Endothelial cell of umbilical vein (primary cell): ENCODE results near the gene CPA2. TPM values are rescaled to one million over a fixed set of nuclear protein-coding genes. Genes with fewer than 3 reads are reported as not detected.

Experiments
- BruUV-seq: library from RNA; stranded (reverse); fragments of 400-500 nt; replicated peaks from 2 replicates; lab custom pipeline; 2021; lab: Mats Ljungman, UMichigan
- CTCF ChIA-PET: fragments of 300-600, 350-600 bp; sonication (Branson Sonifier 250); formaldehyde crosslinking; loops from one replicate; lab custom pipeline; 2021; ENCODE audit warnings: antibody characterized with exemption, inconsistent platforms; lab: Charles Lee
- POLR2A ChIA-PET: fragments of 300-600, 350-600 bp; sonication (Branson Sonifier 250); formaldehyde crosslinking; loops from one replicate; lab custom pipeline; 2021; ENCODE audit warnings: antibody characterized with exemption, inconsistent platforms; lab: Charles Lee
- DNase-seq: peaks from one replicate; pipeline ENCODE4 v3.0.0-alpha.2; 2011; ENCODE audit warnings: low read depth, low spot score
- FAIRE-seq: peaks from 2 replicates; lab custom pipeline; 2011; peaks lifted over from hg19 to GRCh38; lab: Jason Lieb, UNC
- H2AFZ ChIP-seq: 2 replicates; pipeline ENCODE4 v1.6.0; 2012; ENCODE audit warnings: low read depth, low read length, control low read depth, inconsistent platforms
- H3K27ac ChIP-seq: 2 replicates; pipeline ENCODE4 v1.5.1; 2011; ENCODE audit warnings: low read depth, mild to moderate bottlenecking, control low read depth, low read length, moderate library complexity; ENCODE audit not compliant: insufficient read depth
- H3K27me3 ChIP-seq, 2 experiments: 2 replicates each; pipeline versions ENCODE4 v1.6.0 to v1.6.1; 2011; ENCODE audit warnings: low read length in 2 of 2, mixed read lengths in 1 of 2; ENCODE audit not compliant: control insufficient read depth in 2 of 2, insufficient read depth in 2 of 2
- H3K36me3 ChIP-seq, 2 experiments: 2 replicates in 1 of 2; 3 replicates in 1 of 2; pipeline ENCODE4 v1.5.1; 2011; ENCODE audit warnings: low read length in 2 of 2, mild to moderate bottlenecking in 1 of 2, moderate library complexity in 1 of 2; ENCODE audit not compliant: control insufficient read depth in 2 of 2, insufficient read depth in 2 of 2; ENCODE audit errors: extremely low read depth in 1 of 2
- H3K4me1 ChIP-seq: 3 replicates; pipeline ENCODE4 v1.5.1; 2011; ENCODE audit warnings: mild to moderate bottlenecking, low read length; ENCODE audit not compliant: control insufficient read depth, insufficient read depth; ENCODE audit errors: extremely low read depth
- H3K4me2 ChIP-seq: 2 replicates; pipeline ENCODE4 v1.6.1; 2011; ENCODE audit warnings: low read length, control low read depth, mixed read lengths; ENCODE audit not compliant: insufficient read depth
- H3K4me3 ChIP-seq, 3 experiments: fragments of 200-600 bp in 1 of 3; sonication (generic), shearing (Covaris generic) in 1 of 3; replicated peaks in 1 of 3; 2 replicates each; pipeline ENCODE4 v1.5.1; 2011 to 2016; ENCODE audit warnings: control low read depth in 3 of 3, low read length in 3 of 3, mild to moderate bottlenecking in 2 of 3, inconsistent platforms in 1 of 3, low read depth in 1 of 3, moderate library complexity in 1 of 3; ENCODE audit not compliant: insufficient read depth in 1 of 3
- H3K79me2 ChIP-seq: 2 replicates; pipeline ENCODE4 v1.6.0; 2012; ENCODE audit warnings: low read length, inconsistent platforms; ENCODE audit not compliant: control insufficient read depth, insufficient read depth
- H3K9ac ChIP-seq: replicated peaks from 2 replicates; pipeline ENCODE3; 2011; ENCODE audit warnings: low read length, control low read depth; ENCODE audit not compliant: insufficient read depth; ENCODE audit errors: extremely low read depth
- H3K9me1 ChIP-seq: replicated peaks from 3 replicates; pipeline ENCODE4 v1.6.0; 2011; ENCODE audit warnings: mild to moderate bottlenecking, low read length; ENCODE audit not compliant: control insufficient read depth, insufficient read depth; ENCODE audit errors: extremely low read depth
- H3K9me3 ChIP-seq: replicated peaks from 2 replicates; pipeline ENCODE4 v1.5.1; 2012; ENCODE audit warnings: low read length, inconsistent platforms; ENCODE audit not compliant: control insufficient read depth, insufficient read depth
- H4K20me1 ChIP-seq: replicated peaks from 2 replicates; pipeline ENCODE3; 2011; ENCODE audit warnings: mild to moderate bottlenecking, low read length; ENCODE audit not compliant: control insufficient read depth, insufficient read depth; ENCODE audit errors: extremely low read depth
- EZH2 ChIP-seq: IDR thresholded peaks from 2 replicates; pipeline ENCODE4 v1.6.1; 2012; ENCODE audit warnings: borderline replicate concordance, low read depth, mild to moderate bottlenecking, moderate library complexity, low read length, inconsistent platforms; ENCODE audit not compliant: severe bottlenecking
- FOS ChIP-seq: IDR thresholded peaks from 2 replicates; pipeline ENCODE4 v1.6.1; 2011; ENCODE audit warnings: mild to moderate bottlenecking, low read length, moderate library complexity, borderline replicate concordance; ENCODE audit not compliant: insufficient read depth
- GATA2 ChIP-seq: IDR thresholded peaks from 2 replicates; pipeline ENCODE4 v1.7.0; 2011; ENCODE audit warnings: low read depth, mild to moderate bottlenecking, moderate library complexity, mixed read lengths, low read length; ENCODE audit not compliant: insufficient read length, insufficient read depth
- JUN ChIP-seq: IDR thresholded peaks from 2 replicates; pipeline ENCODE4 v1.6.1; 2011; ENCODE audit warnings: borderline replicate concordance, low read depth; ENCODE audit not compliant: insufficient read length, insufficient read depth
- MYC ChIP-seq: IDR thresholded peaks from one replicate; pipeline ENCODE4 v1.6.1; 2011; ENCODE audit warnings: mild to moderate bottlenecking, low read depth, low read length
- POLR2A ChIP-seq: IDR thresholded peaks from 2 replicates; pipeline ENCODE4 v1.6.1; 2012; ENCODE audit warnings: low read depth, mild to moderate bottlenecking, control low read depth, low read length
- POLR2AphosphoS5 ChIP-seq: IDR thresholded peaks from 2 replicates; pipeline ENCODE4 v1.6.1; 2012; ENCODE audit warnings: low read depth, mild to moderate bottlenecking, control low read depth, low read length, moderate library complexity; ENCODE audit not compliant: insufficient read depth
- dilution Hi-C: fragments of 300-500 bp; cut with MboI; formaldehyde crosslinking; loops from one replicate; pipeline ENCODE4 v1.15.0; 2019; ENCODE audit warnings: low sequenced_read_pairs; ENCODE audit not compliant: extremely low pct_ligation_motif_present
- intact Hi-C: fragments of 100-400 bp; cut with micrococcal nuclease; formaldehyde crosslinking; loops from one replicate; pipeline ENCODE4 v1.10.0; 2022
- polyA plus RNA-seq, 4 experiments: library from polyadenylated mRNA; depleted of rRNA in 3 of 4; stranded (reverse) in 3 of 4; unstranded in 1 of 4; fragments of >200 nt; gene quantifications; 2 replicates each; pipeline versions ENCODE4 v1.2.1 to v1.2.3, GENCODE V29; 2011 to 2012; ENCODE audit warnings: missing spikeins in 1 of 4
- total RNA-seq: library from RNA; stranded (reverse); gene quantifications from 2 replicates; pipeline ENCODE4 v1.2.3, GENCODE V29; 2021
- TF ChIP-seq, protein P1 (sequence below), 2 donors: IDR thresholded peaks; 1 replicate in 1 of 2; 2 replicates in 1 of 2; pipeline ENCODE4 v1.5.1; 2011; ENCODE audit warnings: low read length in 2 of 2, mild to moderate bottlenecking in 2 of 2, moderate library complexity in 2 of 2, control low read depth in 1 of 2, inconsistent platforms in 1 of 2, low read depth in 1 of 2; ENCODE audit not compliant: insufficient read depth in 1 of 2; ENCODE audit errors: extremely low read depth in 1 of 2
- TF ChIP-seq, protein P2 (sequence below): IDR thresholded peaks from 2 replicates; pipeline ENCODE4 v1.6.1; 2011; ENCODE audit not compliant: insufficient read depth, insufficient read length

CPA2 gene
- total and polyA plus RNA-seq, 2 donors (not counting 3 experiments of a cell fraction or from before 2014, with no cell fraction given), result not detected

DNA sequence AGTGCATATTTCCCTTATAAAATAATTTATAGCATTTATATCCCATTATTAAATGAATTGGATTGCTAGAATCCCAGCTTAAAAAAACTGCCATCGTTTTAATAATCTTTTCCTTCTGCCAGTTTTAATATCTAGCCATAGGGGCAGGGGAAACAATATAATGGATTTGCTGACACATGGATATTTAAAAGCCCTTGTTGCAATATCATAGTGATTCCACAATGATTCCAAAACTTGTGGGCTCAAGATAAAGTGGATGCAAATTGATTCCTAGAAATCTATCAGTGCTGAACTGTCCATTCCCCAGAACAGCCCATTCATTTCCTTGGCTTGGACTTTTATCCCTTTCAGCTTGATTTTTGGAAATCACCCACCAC, 2.6 kb downstream of the CPA2 start:
- POLR2A ChIA-PET, result no interaction called here
- CTCF ChIA-PET, result interaction anchor here (0.6 to 1.3 kb wide), 4 partner anchors 8 to 226 kb away, joined by 3 read pairs; no protein-coding TSS in a partner anchor
- Histone ChIP-seq H4K20me1 (no peaks in the 10 kb centered on the region), H3K9ac (no peak overlapping the region), H3K9me3 (no peaks in the 10 kb centered on the region), H3K79me2 (no peaks in the 10 kb centered on the region), H3K4me2 (no peak overlapping the region), H3K4me1 (peaks cover 2% of the 10 kb centered on the region), H3K4me3 (no peak overlapping the region), H3K9me1 (no peaks in the 10 kb centered on the region), H3K27me3 (peaks cover 2 to 23% of the 10 kb centered on the region in 2 experiments), H3K27ac (no peak overlapping the region), H3K36me3 (no peaks in the 10 kb centered on the region), H2AFZ (no peak overlapping the region)
- DNase-seq (no peak), FAIRE-seq (no peak)
- dilution Hi-C loops (no loop called here), intact Hi-C loops (no loop called here)
- no TSS peak for BruUV-seq
- no peak for TF ChIP-seq GATA2
- no peak for TF ChIP-seq POLR2AphosphoS5
- no peak for TF ChIP-seq JUN
- TF ChIP-seq, protein P1, sequence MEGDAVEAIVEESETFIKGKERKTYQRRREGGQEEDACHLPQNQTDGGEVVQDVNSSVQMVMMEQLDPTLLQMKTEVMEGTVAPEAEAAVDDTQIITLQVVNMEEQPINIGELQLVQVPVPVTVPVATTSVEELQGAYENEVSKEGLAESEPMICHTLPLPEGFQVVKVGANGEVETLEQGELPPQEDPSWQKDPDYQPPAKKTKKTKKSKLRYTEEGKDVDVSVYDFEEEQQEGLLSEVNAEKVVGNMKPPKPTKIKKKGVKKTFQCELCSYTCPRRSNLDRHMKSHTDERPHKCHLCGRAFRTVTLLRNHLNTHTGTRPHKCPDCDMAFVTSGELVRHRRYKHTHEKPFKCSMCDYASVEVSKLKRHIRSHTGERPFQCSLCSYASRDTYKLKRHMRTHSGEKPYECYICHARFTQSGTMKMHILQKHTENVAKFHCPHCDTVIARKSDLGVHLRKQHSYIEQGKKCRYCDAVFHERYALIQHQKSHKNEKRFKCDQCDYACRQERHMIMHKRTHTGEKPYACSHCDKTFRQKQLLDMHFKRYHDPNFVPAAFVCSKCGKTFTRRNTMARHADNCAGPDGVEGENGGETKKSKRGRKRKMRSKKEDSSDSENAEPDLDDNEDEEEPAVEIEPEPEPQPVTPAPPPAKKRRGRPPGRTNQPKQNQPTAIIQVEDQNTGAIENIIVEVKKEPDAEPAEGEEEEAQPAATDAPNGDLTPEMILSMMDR (IDR thresholded peaks at IDR 0.05; ENCODE audit: extremely low read depth in 1 of 2, insufficient read depth in 1 of 2, low read depth in 1 of 2, low read length in 2 of 2), result no peak
- no peak for TF ChIP-seq EZH2
- TF ChIP-seq MYC, result no peak
- no peak for TF ChIP-seq FOS
- TF ChIP-seq POLR2A, result no peak
- TF ChIP-seq, protein P2, sequence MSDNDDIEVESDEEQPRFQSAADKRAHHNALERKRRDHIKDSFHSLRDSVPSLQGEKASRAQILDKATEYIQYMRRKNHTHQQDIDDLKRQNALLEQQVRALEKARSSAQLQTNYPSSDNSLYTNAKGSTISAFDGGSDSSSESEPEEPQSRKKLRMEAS, result no peak
